K562 (cell line): ENCODE results near the gene ASIC1. TPM values are rescaled to one million over a fixed set of nuclear protein-coding genes. Genes with fewer than 3 reads are reported as not detected.

Experiments used
- ARNT ChIP-seq, 2 experiments: fragments of 450-650 bp; IDR thresholded peaks; 2 replicates each; pipeline ENCODE4 v1.6.1; 2016; ENCODE audit warnings: mild to moderate bottlenecking in 1 of 2
- CREM ChIP-seq: IDR thresholded peaks from 2 replicates; pipeline ENCODE4 v1.6.1; 2014; ENCODE audit warnings: antibody characterized with exemption, low read depth
- CXXC5 ChIP-seq: fragments of 250-450 bp; sonication (Bioruptor Pico); IDR thresholded peaks from 2 replicates; pipeline ENCODE4 v1.8.0; 2022; ENCODE audit warnings: inconsistent platforms, mild to moderate bottlenecking, moderate library complexity
- DIDO1 ChIP-seq: fragments of 450-650 bp; IDR thresholded peaks from 2 replicates; pipeline ENCODE4 v1.6.1; 2016; ENCODE audit warnings: low read depth, missing biosample characterization, missing genetic modification characterization
- ETV1 ChIP-seq: fragments of 450-650 bp; conservative IDR thresholded peaks from 2 replicates; pipeline ENCODE4 v1.6.1; 2016; ENCODE audit warnings: missing genetic modification characterization, control low read depth, low read depth, missing compliant biosample characterization
- ETV5 ChIP-seq: sonication (generic); formaldehyde crosslinking; IDR thresholded peaks from 2 replicates; pipeline ENCODE4 v1.4.0; 2020; ENCODE audit warnings: low read depth, mild to moderate bottlenecking, missing genetic modification reagents
- GTF2A2 ChIP-seq: IDR thresholded peaks from 2 replicates; pipeline ENCODE4 v1.6.1; 2016; ENCODE audit warnings: mild to moderate bottlenecking, missing genetic modification characterization, missing compliant biosample characterization
- HOXB6 ChIP-seq: fragments of 250-450 bp; sonication (Bioruptor Pico); IDR thresholded peaks from 2 replicates; pipeline ENCODE4 v1.5.1; 2022; ENCODE audit warnings: mild to moderate bottlenecking, borderline replicate concordance
- IRF2 ChIP-seq: sonication (generic); formaldehyde crosslinking; IDR thresholded peaks from 2 replicates; pipeline ENCODE4 v1.8.1; 2022; ENCODE audit warnings: mild to moderate bottlenecking, missing genetic modification reagents
- NCOR1 ChIP-seq: fragments of 450-650 bp; IDR thresholded peaks from 2 replicates; pipeline ENCODE4 v1.6.1; 2016; ENCODE audit warnings: mild to moderate bottlenecking, moderate library complexity
- NFE2 ChIP-seq: IDR thresholded peaks from 2 replicates; pipeline ENCODE4 v1.6.1; 2014; ENCODE audit warnings: antibody characterized with exemption, low read depth
- NFRKB ChIP-seq: fragments of 450-650 bp; IDR thresholded peaks from 2 replicates; pipeline ENCODE4 v1.6.1; 2016; ENCODE audit warnings: low read depth
- NFYB ChIP-seq: IDR thresholded peaks from 2 replicates; pipeline ENCODE4 v1.6.1; 2011; ENCODE audit warnings: mild to moderate bottlenecking, moderate library complexity; ENCODE audit not compliant: insufficient read length; ENCODE audit errors: extremely low read depth
- NRF1 ChIP-seq, 2 experiments: fragments of 450-650 bp; IDR thresholded peaks in 1 of 2; conservative IDR thresholded peaks in 1 of 2; 2 replicates each; pipeline ENCODE4 v1.6.1; 2014; ENCODE audit warnings: mild to moderate bottlenecking in 2 of 2
- POLR2A ChIP-seq: fragments of 450-650 bp; conservative IDR thresholded peaks from 2 replicates; pipeline ENCODE4 v1.6.1; 2016
- PRMT5 ChIP-seq: sonication (generic); formaldehyde crosslinking; IDR thresholded peaks from 2 replicates; pipeline ENCODE4 v1.5.0; 2020; ENCODE audit warnings: missing genetic modification reagents
- RAD21 ChIP-seq, 2 experiments: fragments of 250-450 bp in 1 of 2; fragments of 450-650 bp in 1 of 2; sonication (Bioruptor Pico) in 1 of 2; formaldehyde crosslinking in 1 of 2; IDR thresholded peaks in 1 of 2; conservative IDR thresholded peaks in 1 of 2; 2 replicates each; pipeline versions ENCODE4 v1.4.0 to v1.8.0; 2020 to 2022; ENCODE audit warnings: mild to moderate bottlenecking in 2 of 2, moderate library complexity in 1 of 2
- RBM22 ChIP-seq: fragments of 200-400 bp; formaldehyde crosslinking; IDR thresholded peaks from 2 replicates; pipeline ENCODE4 v1.6.1; 2018; ENCODE audit warnings: low read length, low read depth; ENCODE audit not compliant: poor library complexity, severe bottlenecking
- SMARCA4 ChIP-seq: fragments of 450-650 bp; IDR thresholded peaks from 2 replicates; pipeline ENCODE4 v1.6.1; 2016
- WHSC1 ChIP-seq: IDR thresholded peaks from one replicate; pipeline ENCODE4 v1.6.1; 2012; ENCODE audit warnings: low read length, control low read depth, inconsistent platforms
- ZNF232 ChIP-seq: sonication (generic); formaldehyde crosslinking; IDR thresholded peaks from 2 replicates; pipeline ENCODE4 v1.8.0; 2022; ENCODE audit warnings: mild to moderate bottlenecking, missing genetic modification reagents
- ZNF384 ChIP-seq: IDR thresholded peaks from 2 replicates; pipeline ENCODE4 v1.6.1; 2012; ENCODE audit warnings: low read depth, low read length, improper control_type of control experiment
- ZNF431 ChIP-seq: sonication (generic); formaldehyde crosslinking; IDR thresholded peaks from 2 replicates; pipeline ENCODE4 v1.8.0; 2022; ENCODE audit warnings: mild to moderate bottlenecking, missing genetic modification reagents
- ZNF695 ChIP-seq: fragments of 450-650 bp; formaldehyde crosslinking; IDR thresholded peaks from 2 replicates; pipeline ENCODE4 v1.4.0; 2020; ENCODE audit warnings: mild to moderate bottlenecking, moderate library complexity
- ZNF77 ChIP-seq: fragments of 250-450 bp; sonication (Bioruptor Pico); IDR thresholded peaks from 2 replicates; pipeline ENCODE4 v1.5.0; 2020
- polyA plus RNA-seq, 8 experiments: library from polyadenylated mRNA; depleted of rRNA in 4 of 8; stranded (reverse) in 5 of 8; unstranded in 3 of 8; fragments of >200 nt; fragmentation: Nextera tagmentation in 2 of 8; fragmentation: Illumina TruSeq in 1 of 8; extraction: Ambion mirVana in 2 of 8; extraction: Trizol in 1 of 8; gene quantifications; 2 replicates each; pipeline versions ENCODE4 v1.2.1 to v1.2.3, GENCODE V29; 2011 to 2014; ENCODE audit warnings: inconsistent platforms in 1 of 8, missing spikeins in 1 of 8
- total RNA-seq, 7 experiments: library from RNA; depleted of rRNA in 6 of 7; stranded (reverse); fragments of >200 nt in 6 of 7; fragmentation: Illumina TruSeq in 2 of 7; extraction: Trizol in 2 of 7; gene quantifications; 2 replicates each; pipeline versions ENCODE4 v1.2.1 to v1.2.3, GENCODE V29; 2011 to 2021; ENCODE audit warnings: low replicate concordance in 1 of 7
- TF ChIP-seq, protein P1 (sequence below): fragments of 450-650 bp; formaldehyde crosslinking; IDR thresholded peaks from 2 replicates; pipeline ENCODE4 v1.4.0; 2020; ENCODE audit warnings: mild to moderate bottlenecking, moderate library complexity
- TF ChIP-seq, protein P2 (sequence below): fragments of 450-650 bp; formaldehyde crosslinking; conservative IDR thresholded peaks from 2 replicates; pipeline ENCODE4 v1.4.0; 2022; ENCODE audit warnings: mild to moderate bottlenecking, missing genetic modification characterization
- TF ChIP-seq, protein P3 (sequence below): sonication (generic); formaldehyde crosslinking; IDR thresholded peaks from 2 replicates; pipeline ENCODE4 v1.8.0; 2022; ENCODE audit warnings: missing genetic modification reagents, mild to moderate bottlenecking, moderate library complexity, borderline replicate concordance

Gene ASIC1
- total and polyA plus RNA-seq, 9 of the 15 experiments (the other 6 are each of a cell fraction or from before 2014, with no cell fraction given): 0.01 to 1.7 (median 0.45) TPM

DNA sequence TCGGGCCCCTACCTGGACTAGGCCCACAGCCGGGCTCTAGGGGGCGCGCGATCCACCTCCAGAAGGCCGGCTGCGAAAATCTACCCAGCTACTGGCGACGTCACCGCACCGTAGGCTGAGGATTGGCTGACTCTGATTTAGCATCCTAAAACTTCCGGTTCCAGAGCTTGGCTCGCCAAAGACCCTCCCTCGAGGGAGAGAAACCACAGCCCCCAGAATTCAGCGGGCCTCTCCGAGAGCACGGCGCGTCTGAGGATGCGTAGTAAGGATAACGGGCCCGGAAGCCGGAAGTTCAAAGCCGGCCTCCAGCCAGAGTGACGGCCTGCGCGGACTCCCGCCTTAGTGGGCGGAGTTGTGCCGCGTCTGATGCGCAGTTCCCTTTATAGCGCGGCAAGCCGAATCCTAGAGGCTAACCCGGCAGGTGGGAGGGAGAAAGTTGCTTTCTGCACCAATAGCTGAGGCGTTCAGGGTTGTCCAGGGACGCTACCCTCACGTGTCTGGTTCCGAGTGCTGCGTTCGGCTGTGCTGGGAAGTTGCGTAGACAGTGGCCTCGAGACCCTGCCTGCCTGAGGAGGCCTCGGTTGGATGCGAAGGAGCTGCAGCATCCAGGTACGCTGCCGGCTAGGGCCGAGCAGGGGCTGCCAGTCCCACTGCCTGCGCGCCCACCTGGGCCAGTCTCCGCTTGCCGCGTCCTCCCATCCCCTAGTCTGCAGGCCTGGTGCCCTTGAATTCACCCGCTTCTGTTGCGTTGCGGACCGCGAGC lies 54.5 kb downstream of the ASIC1 start, which contains the start of gene COX14 (continued):
- TF ChIP-seq RAD21 (CRISPR knock-in tag; conservative IDR thresholded peaks at IDR 0.05 in 1 of 2, IDR thresholded peaks at IDR 0.05 in 1 of 2) (peak in 1 of 2 experiments; percentile 52; a peak in 2 of 4 replicates), IRF2 (CRISPR knock-in tag) (no peak), NFE2 (no peak), HOXB6 (no peak), ETV5 (CRISPR knock-in tag) (0 out of 2 replicates have a peak, but pooled peaks have one; percentile 26), RBM22 (no peak), SMARCA4 (no peak), ZNF232 (CRISPR knock-in tag) (no peak), ZNF384 (no peak), ARNT (IDR thresholded peaks at IDR 0.05) (no peak), NFYB (peak; percentile 94), NRF1 (conservative IDR thresholded peaks at IDR 0.05 in 1 of 2, IDR thresholded peaks at IDR 0.05 in 1 of 2) (peak; percentile 95 to 96), POLR2A (peak; percentile 90), NCOR1 (no peak), CXXC5 (peak; percentile 98), GTF2A2 (tag) (no peak), ZNF695 (CRISPR knock-in tag) (no peak), ETV1 (tag) (peak; percentile 58; the same call in 1 of the 2 replicates), ZNF431 (CRISPR knock-in tag) (no peak), ZNF77 (no peak), WHSC1 (no peak), CREM (peak; percentile 97), PRMT5 (CRISPR knock-in tag) (0 out of 2 replicates have a peak, but pooled peaks have one; percentile 53), NFRKB (no peak), DIDO1 (tag) (no peak)
- TF ChIP-seq, protein P1, sequence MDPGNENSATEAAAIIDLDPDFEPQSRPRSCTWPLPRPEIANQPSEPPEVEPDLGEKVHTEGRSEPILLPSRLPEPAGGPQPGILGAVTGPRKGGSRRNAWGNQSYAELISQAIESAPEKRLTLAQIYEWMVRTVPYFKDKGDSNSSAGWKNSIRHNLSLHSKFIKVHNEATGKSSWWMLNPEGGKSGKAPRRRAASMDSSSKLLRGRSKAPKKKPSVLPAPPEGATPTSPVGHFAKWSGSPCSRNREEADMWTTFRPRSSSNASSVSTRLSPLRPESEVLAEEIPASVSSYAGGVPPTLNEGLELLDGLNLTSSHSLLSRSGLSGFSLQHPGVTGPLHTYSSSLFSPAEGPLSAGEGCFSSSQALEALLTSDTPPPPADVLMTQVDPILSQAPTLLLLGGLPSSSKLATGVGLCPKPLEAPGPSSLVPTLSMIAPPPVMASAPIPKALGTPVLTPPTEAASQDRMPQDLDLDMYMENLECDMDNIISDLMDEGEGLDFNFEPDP (CRISPR knock-in tag): no peak
- TF ChIP-seq, protein P2, sequence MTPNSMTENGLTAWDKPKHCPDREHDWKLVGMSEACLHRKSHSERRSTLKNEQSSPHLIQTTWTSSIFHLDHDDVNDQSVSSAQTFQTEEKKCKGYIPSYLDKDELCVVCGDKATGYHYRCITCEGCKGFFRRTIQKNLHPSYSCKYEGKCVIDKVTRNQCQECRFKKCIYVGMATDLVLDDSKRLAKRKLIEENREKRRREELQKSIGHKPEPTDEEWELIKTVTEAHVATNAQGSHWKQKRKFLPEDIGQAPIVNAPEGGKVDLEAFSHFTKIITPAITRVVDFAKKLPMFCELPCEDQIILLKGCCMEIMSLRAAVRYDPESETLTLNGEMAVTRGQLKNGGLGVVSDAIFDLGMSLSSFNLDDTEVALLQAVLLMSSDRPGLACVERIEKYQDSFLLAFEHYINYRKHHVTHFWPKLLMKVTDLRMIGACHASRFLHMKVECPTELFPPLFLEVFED (CRISPR knock-in tag): no peak
- TF ChIP-seq, protein P3, sequence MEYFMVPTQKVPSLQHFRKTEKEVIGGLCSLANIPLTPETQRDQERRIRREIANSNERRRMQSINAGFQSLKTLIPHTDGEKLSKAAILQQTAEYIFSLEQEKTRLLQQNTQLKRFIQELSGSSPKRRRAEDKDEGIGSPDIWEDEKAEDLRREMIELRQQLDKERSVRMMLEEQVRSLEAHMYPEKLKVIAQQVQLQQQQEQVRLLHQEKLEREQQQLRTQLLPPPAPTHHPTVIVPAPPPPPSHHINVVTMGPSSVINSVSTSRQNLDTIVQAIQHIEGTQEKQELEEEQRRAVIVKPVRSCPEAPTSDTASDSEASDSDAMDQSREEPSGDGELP (CRISPR knock-in tag): peak; percentile 80
